Right ventricle myocardium superior (tissue), 1 donor: ENCODE measurements around the gene C16orf96. TPM values are rescaled to one million over a fixed set of nuclear protein-coding genes. Genes with fewer than 3 reads are reported as not detected.

Experiments used
- ATAC-seq: fragments of 200-7000 bp; cut with Tn5 transposase; one replicate; pipeline ENCODE4 v1.9.1; 2020; ENCODE audit warnings: mild to moderate bottlenecking; ENCODE audit not compliant: poor library complexity
- DNase-seq: peaks from one replicate; pipeline ENCODE4 v3.0.0-alpha.2; 2020
- intact Hi-C: fragments of 100-400 bp; cut with DNase I; formaldehyde crosslinking; loops from one replicate; pipeline ENCODE4 v1.11.2; 2022
- total RNA-seq: library from RNA; stranded (reverse); fragmentation: NEBNext Ultra II Directional; extraction: Animal tissue kit (Norgen Biotek cat#: 25700); gene quantifications from one replicate; pipeline ENCODE4 v1.2.1, GENCODE V29; 2021
- donor health status: DM: no; HTN: yes; CAD: no; lungs with severe emphysema.

The C16orf96 gene
- total RNA-seq, 1 donor from 2014 or later = 0.11 TPM

- intact Hi-C loops = no loop called here
- DNase-seq (no peak), ATAC-seq (no peak)
Observed at GRCh38 chr16:4591191-4591590, 35.1 kb downstream of the C16orf96 start.

- no peak for DNase-seq
- intact Hi-C loops = no loop called here
Observed at GRCh38 chr16:4591706-4592470, 35.7 kb downstream of the C16orf96 start.

DNA sequence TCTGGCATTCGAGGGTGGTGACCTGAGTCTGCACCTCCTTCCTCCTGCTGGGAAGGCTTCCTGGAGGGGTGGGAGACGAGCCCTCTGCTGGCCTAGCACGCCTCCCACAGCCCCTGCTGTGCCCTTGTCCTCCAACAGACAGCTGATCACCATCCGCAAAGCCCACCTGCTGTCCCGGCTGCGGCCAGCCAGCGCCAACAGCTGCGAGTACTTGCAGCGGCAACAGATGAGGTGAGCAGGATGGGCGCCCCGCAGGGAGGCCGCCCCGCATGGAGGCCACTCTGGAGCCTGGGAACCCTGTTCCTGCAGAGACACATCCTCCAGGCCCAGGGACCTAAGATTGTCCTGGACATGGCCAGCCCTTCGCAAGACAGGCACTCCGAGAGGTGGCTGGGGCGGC is 36.9 kb downstream of the C16orf96 start:
- DNase-seq = no peak
- ATAC-seq = no peak
- intact Hi-C loops = no loop called here

More at GRCh38 chr16:4591706-4592470, 35.7 kb downstream of the C16orf96 start:
- no peak for ATAC-seq

GRCh38 chr16:4594433-4595410 is 38.6 kb downstream of the C16orf96 start:
- ATAC-seq (no peak), DNase-seq (no peak)
- intact Hi-C loops = no loop called here

DNA sequence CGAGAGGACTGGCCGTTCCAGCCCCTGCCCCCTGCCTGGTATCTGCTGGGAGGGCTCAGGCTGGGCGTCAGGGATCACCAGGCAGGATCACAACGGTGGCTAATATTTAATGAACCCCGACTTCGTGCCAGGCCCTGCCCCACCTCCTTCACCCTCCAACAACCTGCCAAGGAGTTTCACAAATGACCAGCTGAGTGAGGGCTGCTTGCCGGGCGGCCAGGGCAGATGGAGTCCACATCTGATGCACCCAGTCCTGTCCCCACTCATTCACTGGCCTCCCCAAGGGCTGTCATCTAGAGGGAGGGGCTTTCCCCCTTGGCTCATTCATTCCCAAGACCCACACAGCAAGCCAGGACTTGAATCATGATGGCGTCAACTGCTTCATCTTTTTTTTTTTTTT is 41.0 kb downstream of the C16orf96 start:
- ATAC-seq = no peak
- DNase-seq = no peak
- intact Hi-C loops = no loop called here

- intact Hi-C loops = no loop called here
- ATAC-seq (no peak), DNase-seq (no peak)
Observed at GRCh38 chr16:4599037-4599436, 42.9 kb downstream of the C16orf96 start.

DNA sequence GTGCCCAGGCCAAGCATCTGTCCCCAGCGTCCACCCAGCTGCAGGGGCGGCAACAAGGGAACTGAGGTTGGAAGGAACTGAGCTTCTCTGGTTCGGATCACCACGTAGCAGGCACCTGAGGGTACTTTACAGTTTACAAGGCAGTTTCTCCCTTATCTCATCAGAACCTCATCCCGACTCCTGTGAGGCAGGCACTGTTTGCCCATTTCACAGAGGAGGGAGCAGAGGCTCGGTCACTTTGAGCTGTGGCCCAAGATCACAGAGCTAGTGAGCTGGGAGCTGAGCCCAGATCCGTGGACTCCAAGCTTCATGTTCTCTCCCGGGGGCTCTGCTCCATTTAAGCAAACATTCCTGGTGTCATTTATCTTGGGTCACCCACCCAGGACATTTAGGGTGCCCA is 43.4 kb downstream of the C16orf96 start:
- ATAC-seq = no peak
- intact Hi-C loops = no loop called here
- no peak for DNase-seq

- ATAC-seq = peak; percentile 42
- no peak for DNase-seq
- intact Hi-C loops = no loop called here
Observed at GRCh38 chr16:4601036-4601863, 45.1 kb downstream of the C16orf96 start.

GRCh38 chr16:4601864-4602186 is 45.7 kb downstream of the C16orf96 start:
- no peak for ATAC-seq
- no peak for DNase-seq
- intact Hi-C loops = no loop called here

DNA sequence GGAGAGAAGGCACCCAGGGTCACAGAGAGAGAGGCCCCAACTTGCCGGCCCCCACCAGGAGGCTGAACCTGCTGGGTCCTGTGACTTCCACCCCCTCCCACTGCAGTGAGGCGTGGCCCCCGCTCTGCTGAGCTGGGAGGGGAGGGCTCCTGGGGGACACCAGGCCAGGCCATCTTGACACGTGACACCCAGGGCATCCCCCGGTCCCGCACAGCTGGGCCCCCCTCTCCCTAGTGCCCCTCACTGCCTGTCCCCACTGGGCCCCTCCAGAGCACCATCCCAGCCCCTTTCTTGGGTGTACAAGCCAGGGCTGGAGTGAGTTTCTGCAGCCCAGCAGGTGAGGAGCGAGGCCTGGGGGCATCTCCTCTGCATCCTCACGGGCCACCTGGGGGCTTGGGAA is 46.2 kb downstream of the C16orf96 start:
- DNase-seq = no peak
- intact Hi-C loops = no loop called here
- no peak for ATAC-seq

DNA sequence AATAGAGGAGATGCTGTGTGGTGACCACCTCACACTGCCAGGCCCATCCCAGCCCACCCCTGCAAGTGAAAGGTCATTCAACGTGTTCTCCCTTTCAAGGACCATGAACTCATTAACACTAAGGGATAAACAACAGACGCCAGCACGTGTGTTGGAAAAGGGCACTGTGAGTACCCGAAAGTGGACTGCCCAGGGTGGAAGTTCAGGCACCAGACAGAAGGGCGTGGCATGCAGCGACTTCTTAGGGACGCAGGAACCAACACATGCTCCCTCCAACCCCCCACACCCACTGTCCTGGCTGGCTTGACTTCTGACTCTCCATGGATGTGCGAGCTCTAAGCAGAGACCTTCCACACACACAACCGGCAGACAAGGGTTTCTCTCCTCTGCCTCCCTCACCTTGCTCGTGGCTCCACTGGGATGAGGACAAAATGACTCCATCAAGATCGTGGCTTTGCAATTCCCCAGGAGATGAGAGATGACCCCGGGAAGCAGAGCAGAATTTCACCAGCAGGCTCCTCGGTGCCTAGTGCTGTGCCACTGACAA is 47.6 kb downstream of the C16orf96 start:
- intact Hi-C loops = no loop called here

GRCh38 chr16:4604401-4604800 is 48.3 kb downstream of the C16orf96 start:
- DNase-seq (no peak), ATAC-seq (no peak)
- intact Hi-C loops = no loop called here

More for the DNA sequence above, 47.6 kb downstream of the C16orf96 start:
- DNase-seq = no peak
- ATAC-seq = no peak

- intact Hi-C loops = no loop called here
- ATAC-seq = no peak
- no peak for DNase-seq
Observed at GRCh38 chr16:4606354-4606753, 50.2 kb downstream of the C16orf96 start.

DNA sequence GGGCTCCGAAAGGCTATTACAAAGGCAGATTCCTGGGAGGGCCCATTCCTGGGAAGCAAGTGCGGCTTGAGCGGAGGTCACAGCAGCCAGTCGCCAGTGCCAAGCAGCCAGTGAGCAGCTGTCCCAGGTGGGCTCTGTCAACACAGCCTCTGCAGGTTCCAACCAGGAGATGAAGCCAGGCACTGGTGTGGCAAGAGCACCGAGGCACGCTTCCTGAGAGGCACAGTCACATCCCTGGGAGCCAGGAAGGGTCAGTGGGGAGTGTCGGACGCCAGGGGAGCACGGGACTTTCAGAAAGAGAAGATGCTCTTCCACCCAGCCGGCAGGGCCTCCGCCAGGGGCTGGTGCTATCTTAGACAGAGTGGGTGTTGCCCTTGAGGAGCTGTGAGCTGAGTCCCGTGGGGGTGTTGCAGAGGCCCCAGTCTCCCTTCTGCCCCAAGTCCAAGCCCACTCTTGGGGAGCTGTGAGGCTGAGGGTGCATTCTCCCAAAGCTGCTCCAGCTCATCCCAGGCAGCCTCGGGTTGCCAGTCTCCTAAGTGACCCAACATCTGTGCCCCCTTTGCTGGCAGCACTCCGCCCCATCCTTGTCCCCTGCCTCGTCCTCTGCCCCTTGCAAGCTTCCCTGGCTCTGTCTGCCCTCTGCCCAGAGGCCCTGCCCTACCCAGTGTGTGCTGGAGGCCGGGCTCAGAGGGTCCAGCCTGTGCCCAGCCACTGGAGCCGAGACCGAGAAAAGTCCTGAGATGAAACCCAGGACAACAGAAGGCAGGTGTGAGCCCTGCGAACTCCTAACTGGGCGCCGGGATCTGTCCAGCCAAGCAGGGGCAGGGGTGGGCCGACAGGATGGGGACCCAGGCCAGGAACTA is 51.9 kb downstream of the C16orf96 start:
- no peak for DNase-seq
- intact Hi-C loops = no loop called here
- no peak for ATAC-seq

DNA sequence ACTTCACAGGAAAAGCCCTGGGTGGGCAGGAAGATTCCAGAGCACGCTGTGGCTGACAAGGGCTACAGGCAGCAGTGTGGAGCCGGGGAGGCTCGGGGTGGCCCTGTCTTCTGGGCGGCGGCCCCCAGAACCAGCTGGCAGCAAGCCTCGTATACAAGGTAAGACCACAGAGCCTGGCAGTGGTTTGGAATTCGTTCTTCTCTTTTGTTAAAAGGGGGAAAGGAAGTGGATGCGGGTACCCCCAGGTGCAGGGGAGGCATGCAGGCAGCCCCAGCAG is 52.5 kb downstream of the C16orf96 start:
- intact Hi-C loops = no loop called here
- no peak for ATAC-seq

DNA sequence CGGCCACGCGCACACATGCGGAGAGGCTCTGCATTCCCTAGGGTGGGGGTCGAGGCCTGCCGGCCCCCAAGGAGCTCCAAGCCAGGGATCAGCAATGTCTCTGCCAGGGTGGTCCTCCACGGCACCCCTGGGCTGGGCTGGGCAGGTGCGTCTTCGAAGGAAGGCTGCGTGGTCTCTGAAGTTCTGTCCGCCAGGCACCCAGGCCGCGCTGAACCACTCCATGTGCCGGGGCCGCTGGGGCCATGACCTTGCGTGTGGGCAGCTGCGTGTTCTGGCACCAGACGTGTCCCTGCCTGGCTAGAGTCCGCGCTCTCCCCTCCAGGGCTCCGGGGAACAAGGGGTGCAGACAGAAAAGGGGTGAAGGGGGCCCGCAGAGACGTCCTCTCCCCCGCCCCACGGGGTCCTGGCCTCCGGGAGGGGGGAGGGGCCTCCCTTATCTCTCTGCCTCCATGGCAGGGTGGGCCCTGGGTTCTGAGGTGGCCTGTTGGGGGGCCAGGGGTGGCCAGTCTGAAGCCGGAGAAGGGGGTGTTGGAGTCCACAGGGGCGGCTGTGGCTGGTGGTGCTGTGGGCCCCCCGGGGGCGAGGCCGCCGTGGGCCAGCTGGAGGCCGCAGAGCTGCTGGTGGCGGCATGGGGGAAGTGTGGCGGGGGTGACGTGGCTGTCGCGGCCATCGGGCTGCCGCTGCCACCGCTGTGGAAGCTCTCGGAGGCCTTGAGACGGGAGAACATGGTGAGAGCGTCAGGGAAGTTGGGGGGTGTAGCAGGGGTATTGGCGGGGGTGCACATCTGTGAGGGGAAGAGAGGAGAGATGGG is 53.3 kb downstream of the C16orf96 start:
- DNase-seq (no peak), ATAC-seq (no peak)
- intact Hi-C loops = no loop called here

More for the DNA sequence above, 52.5 kb downstream of the C16orf96 start:
- DNase-seq = no peak
